Tongue (tissue), 2 donors: ENCODE results near the gene THSD7B. TPM values are rescaled to one million over a fixed set of nuclear protein-coding genes. Genes with fewer than 3 reads are reported as not detected.
"Not testable (repeated sequence)": the region's sequence is repeated elsewhere in the genome, so short reads cannot be mapped to it uniquely, and the experiment has no call there.

Source experiments
- DNase-seq: peaks from one replicate; pipeline ENCODE4 v3.0.0-alpha.2; 2015
- total RNA-seq: library from RNA; depleted of rRNA; stranded (reverse); fragments of >200 nt; gene quantifications from one replicate; pipeline ENCODE4 v1.2.3, GENCODE V29; 2014

The THSD7B gene
- total RNA-seq, 1 donor from 2014 or later: 9.8 TPM

- DNase-seq: no peak
Measured at GRCh38 chr2:137547842-137548241, 782.5 kb downstream of the THSD7B start.

- no peak for DNase-seq
Measured at GRCh38 chr2:137566387-137566786, 801.0 kb downstream of the THSD7B start.

GRCh38 chr2:137570484-137570883 lies 805.1 kb downstream of the THSD7B start:
- DNase-seq: no peak

GRCh38 chr2:137587834-137588233 lies 822.5 kb downstream of the THSD7B start:
- DNase-seq: not testable (repeated sequence)

- not testable (repeated sequence) for DNase-seq
Measured at GRCh38 chr2:137588578-137588977, 823.2 kb downstream of the THSD7B start.

- DNase-seq: no peak
Measured at GRCh38 chr2:137590102-137590501, 824.8 kb downstream of the THSD7B start.

- no peak for DNase-seq
Measured at GRCh38 chr2:137607722-137608318, 842.5 kb downstream of the THSD7B start.

GRCh38 chr2:137638932-137639331 lies 873.6 kb downstream of the THSD7B start:
- DNase-seq: no peak

GRCh38 chr2:137644731-137645130 lies 879.4 kb downstream of the THSD7B start:
- peak; percentile 46 for DNase-seq

- no peak for DNase-seq
Measured at GRCh38 chr2:137654046-137654445, 888.7 kb downstream of the THSD7B start.

- DNase-seq: no peak
Measured at GRCh38 chr2:137655814-137656213, 890.5 kb downstream of the THSD7B start.

- DNase-seq: no peak
Measured at GRCh38 chr2:137658433-137658832, 893.1 kb downstream of the THSD7B start.

- peak; percentile 26 for DNase-seq
Measured at GRCh38 chr2:137659616-137660015, 894.3 kb downstream of the THSD7B start.

- peak; percentile 18 for DNase-seq
Measured at GRCh38 chr2:137670111-137670510, 904.8 kb downstream of the THSD7B start.

- DNase-seq: peak; percentile 62
Measured at GRCh38 chr2:137672989-137673552, 907.7 kb downstream of the THSD7B start.

GRCh38 chr2:137674991-137675390 lies 909.6 kb downstream of the THSD7B start:
- DNase-seq: no peak

- DNase-seq: no peak
Measured at GRCh38 chr2:137675584-137676327, 910.4 kb downstream of the THSD7B start.

- no peak for DNase-seq
Measured at GRCh38 chr2:137676346-137676745, 911.0 kb downstream of the THSD7B start.

GRCh38 chr2:137677466-137677865 lies 912.1 kb downstream of the THSD7B start:
- DNase-seq: no peak

GRCh38 chr2:137689549-137689948 lies 924.2 kb downstream of the THSD7B start:
- DNase-seq: no peak

GRCh38 chr2:137693534-137693933 lies 928.2 kb downstream of the THSD7B start:
- no peak for DNase-seq

- DNase-seq: no peak
Measured at GRCh38 chr2:137696916-137697315, 931.6 kb downstream of the THSD7B start.

GRCh38 chr2:137700250-137700649 lies 934.9 kb downstream of the THSD7B start:
- not testable (repeated sequence) for DNase-seq

- no peak for DNase-seq
Measured at GRCh38 chr2:137700681-137701080, 935.3 kb downstream of the THSD7B start.
